GM12873 (cell line): ENCODE data around the gene SLC51B.
A peak's percentile ranks its signal among the peaks of the same experiment; 100 is the strongest.

ENCODE experiments used
- CTCF ChIP-seq: IDR thresholded peaks from 2 replicates; pipeline ENCODE4 v1.5.1; 2012; ENCODE audit warnings: low read depth, mild to moderate bottlenecking, moderate library complexity, low read length, control low read depth; ENCODE audit not compliant: insufficient read depth; ENCODE audit errors: missing control alignments

SLC51B gene

GRCh38 chr15:65033659-65034269, 11.4 kb upstream of the SLC51B start:
- TF ChIP-seq CTCF, result peak; percentile 74

GRCh38 chr15:65034719-65035118, 10.5 kb upstream of the SLC51B start:
- no peak for TF ChIP-seq CTCF

GRCh38 chr15:65037309-65037708, 7.9 kb upstream of the SLC51B start:
- no peak for TF ChIP-seq CTCF

GRCh38 chr15:65038428-65038827, 6.8 kb upstream of the SLC51B start:
- TF ChIP-seq CTCF, result no peak

GRCh38 chr15:65038836-65039235, 6.4 kb upstream of the SLC51B start:
- TF ChIP-seq CTCF, result no peak

- TF ChIP-seq CTCF, result no peak
Measured at GRCh38 chr15:65040461-65040860, 4.7 kb upstream of the SLC51B start.

GRCh38 chr15:65041787-65042186, 3.4 kb upstream of the SLC51B start:
- no peak for TF ChIP-seq CTCF
